GM19238 (cell line): ENCODE measurements around the gene DEPP1.

Experiments
- DNase-seq: peaks from one replicate; pipeline ENCODE4 v3.0.0; 2011; ENCODE audit warnings: low spot score; ENCODE audit not compliant: insufficient read length

The DEPP1 gene

GRCh38 chr10:44993922-44994751 lies 15.5 kb upstream of the DEPP1 start:
- no peak for DNase-seq

- no peak for DNase-seq
These were observed 14.8 kb upstream of the DEPP1 start for GRCh38 chr10:44993226-44993921.

- no peak for DNase-seq
These were observed 14.2 kb upstream of the DEPP1 start for GRCh38 chr10:44992732-44993225.

GRCh38 chr10:44992070-44992731 lies 13.6 kb upstream of the DEPP1 start:
- no peak for DNase-seq

- DNase-seq: no peak
These were observed 13.0 kb upstream of the DEPP1 start for GRCh38 chr10:44991571-44991970.

- no peak for DNase-seq
These were observed 12.4 kb upstream of the DEPP1 start for GRCh38 chr10:44990965-44991364.

GRCh38 chr10:44990302-44990655 lies 11.7 kb upstream of the DEPP1 start:
- no peak for DNase-seq

- DNase-seq: no peak
These were observed 11.1 kb upstream of the DEPP1 start for GRCh38 chr10:44989597-44990301.

GRCh38 chr10:44988957-44989585 lies 10.5 kb upstream of the DEPP1 start:
- no peak for DNase-seq

GRCh38 chr10:44986670-44987069 lies 8.1 kb upstream of the DEPP1 start:
- DNase-seq: no peak

- DNase-seq: no peak
These were observed 7.6 kb upstream of the DEPP1 start for GRCh38 chr10:44986179-44986578.

- no peak for DNase-seq
These were observed 6.6 kb upstream of the DEPP1 start for GRCh38 chr10:44985175-44985681.

- DNase-seq: no peak
These were observed 6.1 kb upstream of the DEPP1 start for GRCh38 chr10:44984671-44985101.

- no peak for DNase-seq
These were observed 5.3 kb upstream of the DEPP1 start for GRCh38 chr10:44983895-44984278.

GRCh38 chr10:44983066-44983894 lies 4.7 kb upstream of the DEPP1 start:
- DNase-seq: no peak

- no peak for DNase-seq
These were observed 3.9 kb upstream of the DEPP1 start for GRCh38 chr10:44982496-44982895.

GRCh38 chr10:44982114-44982460 lies 3.5 kb upstream of the DEPP1 start:
- DNase-seq: no peak

GRCh38 chr10:44981172-44982113 lies 2.8 kb upstream of the DEPP1 start:
- DNase-seq: no peak
